Liver (tissue), 9 donors: ENCODE results near the gene TRAF7. TPM values are rescaled to one million over a fixed set of nuclear protein-coding genes. Genes with fewer than 3 reads are reported as not detected.

Experiments used
- DNase-seq: peaks from one replicate; pipeline ENCODE4 v3.0.0-alpha.2; 2017; ENCODE audit warnings: low spot score
- H3K27ac ChIP-seq, 2 donors: one replicate each; pipeline ENCODE4 v1.7.0; 2013; ENCODE audit warnings: inconsistent platforms in 2 of 2, low read length in 2 of 2, control low read depth in 1 of 2, low read depth in 1 of 2, mild to moderate bottlenecking in 1 of 2
- H3K27me3 ChIP-seq, 4 donors: one replicate each; pipeline versions ENCODE4 v1.6.1 to v1.7.0; 2013; ENCODE audit warnings: low read length in 3 of 4, inconsistent platforms in 1 of 4, mild to moderate bottlenecking in 1 of 4, moderate library complexity in 1 of 4; ENCODE audit not compliant: control insufficient read depth in 4 of 4, insufficient read depth in 4 of 4
- H3K36me3 ChIP-seq, 4 donors: one replicate each; pipeline versions ENCODE4 v1.6.1 to v1.7.0; 2013; ENCODE audit warnings: low read length in 3 of 4, mild to moderate bottlenecking in 3 of 4, low read depth in 1 of 4, moderate library complexity in 1 of 4; ENCODE audit not compliant: control insufficient read depth in 4 of 4, insufficient read depth in 3 of 4
- H3K4me1 ChIP-seq, 4 donors: one replicate each; pipeline versions ENCODE4 v1.6.1 to v1.7.0; 2013; ENCODE audit warnings: low read length in 3 of 4, mild to moderate bottlenecking in 3 of 4, moderate library complexity in 1 of 4; ENCODE audit not compliant: control insufficient read depth in 4 of 4, insufficient read depth in 4 of 4
- H3K4me3 ChIP-seq, 3 donors: one replicate each; pipeline versions ENCODE4 v1.6.1 to v1.7.0; 2013; ENCODE audit warnings: low read length in 3 of 3, control low read depth in 1 of 3, low read depth in 1 of 3, mild to moderate bottlenecking in 1 of 3
- H3K9ac ChIP-seq, 2 donors: one replicate each; pipeline ENCODE4 v1.7.0; 2013; ENCODE audit warnings: low read length in 2 of 2, mild to moderate bottlenecking in 2 of 2, moderate library complexity in 2 of 2, control low read depth in 1 of 2, low read depth in 1 of 2
- H3K9me3 ChIP-seq, 4 donors: one replicate each; pipeline versions ENCODE4 v1.6.1 to v1.7.0; 2013; ENCODE audit warnings: low read length in 3 of 4; ENCODE audit not compliant: control insufficient read depth in 4 of 4
- ATF3 ChIP-seq: IDR thresholded peaks from 2 replicates; pipeline ENCODE4 v1.6.1; 2016; ENCODE audit warnings: antibody characterized with exemption
- EGR1 ChIP-seq, 2 donors: IDR thresholded peaks; 2 replicates each; pipeline ENCODE4 v1.6.1; 2016 to 2018; ENCODE audit warnings: antibody characterized with exemption in 2 of 2, low read depth in 2 of 2
- HNF4A ChIP-seq, 2 donors: conservative IDR thresholded peaks; 2 replicates each; pipeline ENCODE4 v1.6.1; 2016; ENCODE audit warnings: antibody characterized with exemption in 2 of 2, mild to moderate bottlenecking in 2 of 2
- MAX ChIP-seq: IDR thresholded peaks from 2 replicates; pipeline ENCODE4 v1.6.1; 2016; ENCODE audit warnings: antibody characterized with exemption
- RAD21 ChIP-seq, 2 donors: IDR thresholded peaks; 2 replicates each; pipeline ENCODE4 v1.6.1; 2016; ENCODE audit warnings: antibody characterized with exemption in 2 of 2, mild to moderate bottlenecking in 2 of 2
- TAF1 ChIP-seq: conservative IDR thresholded peaks from 2 replicates; pipeline ENCODE4 v1.6.1; 2016; ENCODE audit warnings: antibody characterized with exemption, mild to moderate bottlenecking
- YY1 ChIP-seq: IDR thresholded peaks from 2 replicates; pipeline ENCODE4 v1.6.1; 2016; ENCODE audit warnings: antibody characterized with exemption, mild to moderate bottlenecking
- WGBS: extraction: QIAGEN DNeasy Blood & Tissue Kit; methylation state at CpG from one replicate; pipeline ENCODE4 v1.1.7; 2013; 5-methylcytosine and 5-hydroxymethylcytosine counted together
- polyA plus RNA-seq, 2 donors: library from polyadenylated mRNA; stranded (reverse) in 1 of 2; unstranded in 1 of 2; fragments of 200-250 nt in 1 of 2; fragments of >200 nt in 1 of 2; fragmentation: Nextera tagmentation in 1 of 2; extraction: Ambion mirVana in 1 of 2; gene quantifications; one replicate each; pipeline versions ENCODE4 v1.2.1 to v1.2.3, GENCODE V29; 2013 to 2015
- total RNA-seq, 2 donors: library from RNA; depleted of rRNA; stranded (reverse); fragments of >200 nt; gene quantifications; one replicate each; pipeline ENCODE4 v1.2.3, GENCODE V29; 2014
- donor health status: healthy.
- donor health status: healthy.
- donor health status: healthy.
- donor health status: healthy.
- donor health status: healthy.

Gene TRAF7
- total and polyA plus RNA-seq, 4 donors, result 14.7 to 36.6 (median 34.0) TPM

GRCh38 chr16:2148714-2149629, 6.6 kb upstream of the TRAF7 start:
- Histone ChIP-seq H3K9ac (peak overlapping the region in 1 of 2 donors; percentile 15), H3K4me3 (peak overlapping the region in 2 of 3 donors; percentile 48 to 57), H3K27ac (peak overlapping the region in 1 of 2 donors; percentile 10), H3K4me1 (peaks cover 16 to 69% (median 60%) of the 10 kb centered on the region in 4 donors), H3K36me3 (peaks cover 0 to 5% (median under 1%) of the 10 kb centered on the region in 4 donors), H3K9me3 (no peaks in the 10 kb centered on the region), H3K27me3 (no peaks in the 10 kb centered on the region)
- TF ChIP-seq EGR1 (IDR thresholded peaks at IDR 0.05; ENCODE audit: low read depth in 2 of 2), result no peak
- TF ChIP-seq MAX, result no peak
- no peak for TF ChIP-seq YY1
- TF ChIP-seq ATF3, result no peak
- TF ChIP-seq TAF1, result no peak
- DNase-seq, result no peak
- 2% methylated on average over 62 of the region's 62 CpGs for WGBS

- peaks cover 0 to 5% (median under 1%) of the 10 kb centered on the region in 4 donors for H3K36me3 ChIP-seq
- DNase-seq, result no peak
- 45% methylated on average over 24 of the region's 24 CpGs for WGBS
Measured at GRCh38 chr16:2149630-2150417, 5.8 kb upstream of the TRAF7 start.

GRCh38 chr16:2150418-2151187, 5.0 kb upstream of the TRAF7 start:
- whole genome bisulfite sequencing, result 28% methylated on average over 18 of the region's 18 CpGs
- peak overlapping the region in 1 of 2 donors; percentile 54 for H3K9ac ChIP-seq
- no peak for TF ChIP-seq YY1
- TF ChIP-seq HNF4A (conservative IDR thresholded peaks at IDR 0.05), result peak; percentile 6 to 26
- H3K9me3 ChIP-seq, result no peaks in the 10 kb centered on the region
- no peaks in the 10 kb centered on the region for H3K27me3 ChIP-seq
- H3K36me3 ChIP-seq, result peaks cover 0 to 5% (median under 1%) of the 10 kb centered on the region in 4 donors
- H3K27ac ChIP-seq, result peak overlapping the region; percentile 18 to 38
- H3K4me1 ChIP-seq, result peaks cover 16 to 78% (median 64%) of the 10 kb centered on the region in 4 donors
- no peak for DNase-seq
- H3K4me3 ChIP-seq, result no peak overlapping the region

More at GRCh38 chr16:2149630-2150417, 5.8 kb upstream of the TRAF7 start:
- peak overlapping the region in 1 of 2 donors; percentile 18 for H3K27ac ChIP-seq
- TF ChIP-seq RAD21 (IDR thresholded peaks at IDR 0.05), result no peak
- peaks cover 16 to 76% (median 64%) of the 10 kb centered on the region in 4 donors for H3K4me1 ChIP-seq
- H3K9me3 ChIP-seq, result no peaks in the 10 kb centered on the region
- peak overlapping the region in 1 of 2 donors; percentile 15 for H3K9ac ChIP-seq
- no peaks in the 10 kb centered on the region for H3K27me3 ChIP-seq
- peak overlapping the region in 2 of 3 donors; percentile 48 to 57 for H3K4me3 ChIP-seq
